NCI-H1417 (cell line): ENCODE results near the gene KLF16.
"Not testable (repeated sequence)": the region's sequence is repeated elsewhere in the genome, so short reads cannot be mapped to it uniquely, and the experiment has no call there.

ENCODE experiments used
- DNase-seq, 3 experiments: peaks; one replicate each; lab custom pipeline; 2025; lab: John Stamatoyannopoulos, UW

The KLF16 gene

DNA sequence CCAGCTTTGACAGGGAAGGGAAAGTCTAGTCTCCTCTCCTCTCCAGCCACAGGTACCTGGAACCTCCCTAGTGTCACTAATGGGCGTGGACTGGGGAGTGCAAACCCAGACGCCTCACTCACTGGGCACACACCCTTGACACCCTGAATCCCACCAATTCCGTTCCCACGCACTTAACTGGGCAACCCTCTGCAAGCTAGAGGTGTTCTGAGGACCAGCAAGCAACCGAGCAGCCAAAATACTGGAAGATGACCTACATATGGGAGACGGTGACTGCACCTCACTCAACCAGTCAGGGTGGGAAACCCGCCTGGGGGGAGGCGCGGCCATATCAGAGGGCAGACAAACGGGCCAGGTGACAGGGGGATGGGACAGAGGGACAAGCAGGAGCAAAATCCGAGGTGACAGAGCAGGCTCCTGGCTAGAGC, 20.9 kb upstream of the KLF16 start:
- no peak for DNase-seq

DNA sequence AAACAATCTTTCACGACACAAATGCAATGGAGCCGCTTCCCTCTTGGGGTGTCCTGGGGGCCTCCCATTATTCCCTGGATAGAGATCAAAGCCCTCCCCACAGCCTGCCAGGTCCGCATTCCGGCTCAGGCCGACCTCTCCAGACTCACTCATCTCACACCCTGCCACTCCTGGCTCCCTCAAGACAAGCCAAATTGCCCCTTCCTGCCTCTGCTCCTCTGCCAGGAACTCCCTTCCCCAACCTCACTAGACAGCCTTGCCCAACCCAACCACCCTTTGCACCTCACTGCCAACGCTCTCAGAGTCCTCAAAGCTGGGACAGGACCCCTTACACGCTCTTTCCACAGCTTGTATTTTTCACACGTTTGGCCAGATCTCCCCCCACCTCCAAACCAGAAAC, 20.4 kb upstream of the KLF16 start:
- DNase-seq, result no peak

DNA sequence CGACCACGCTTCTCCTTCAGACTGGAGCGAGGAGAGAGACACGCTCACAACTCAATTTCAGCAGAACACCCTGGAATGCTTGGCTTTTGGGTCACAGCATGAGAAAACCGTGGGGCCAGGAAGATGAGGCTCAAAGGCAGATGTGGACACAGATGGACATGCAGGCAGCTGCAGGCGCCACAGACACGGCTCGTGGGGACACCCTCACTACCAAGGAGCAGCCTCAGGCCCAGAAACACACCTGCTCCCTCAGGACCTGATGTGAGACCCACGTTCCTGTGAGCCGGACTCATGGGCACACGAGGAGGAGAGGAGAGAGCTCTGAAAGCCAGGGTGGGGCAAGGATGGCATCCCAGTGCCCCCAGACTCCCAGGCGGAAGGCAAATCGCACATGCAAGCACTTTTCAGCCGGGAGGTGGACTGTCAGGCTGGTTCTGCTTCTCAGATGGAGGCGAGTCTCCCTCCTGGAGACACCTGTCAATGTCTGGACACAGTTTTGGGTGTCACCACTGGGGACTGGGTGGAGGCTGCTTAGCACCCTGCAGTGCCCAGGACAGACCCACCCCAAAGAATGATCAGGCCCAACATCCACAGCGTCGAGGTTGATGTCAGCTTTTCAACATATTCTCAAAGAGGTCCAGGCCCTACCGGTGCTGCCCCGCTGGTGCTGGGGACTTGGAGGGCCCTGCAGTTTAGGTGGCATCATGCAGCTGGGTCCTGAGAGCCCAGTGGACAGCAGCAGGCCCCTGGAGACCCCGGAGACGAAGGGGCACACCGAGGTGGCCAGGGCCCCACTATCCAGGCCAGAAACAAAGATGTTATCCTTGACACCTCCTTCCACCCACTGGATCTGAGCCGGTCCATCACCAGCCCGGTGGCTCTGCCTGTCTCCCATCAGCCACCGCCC, 19.7 kb upstream of the KLF16 start:
- DNase-seq, result no peak

DNA sequence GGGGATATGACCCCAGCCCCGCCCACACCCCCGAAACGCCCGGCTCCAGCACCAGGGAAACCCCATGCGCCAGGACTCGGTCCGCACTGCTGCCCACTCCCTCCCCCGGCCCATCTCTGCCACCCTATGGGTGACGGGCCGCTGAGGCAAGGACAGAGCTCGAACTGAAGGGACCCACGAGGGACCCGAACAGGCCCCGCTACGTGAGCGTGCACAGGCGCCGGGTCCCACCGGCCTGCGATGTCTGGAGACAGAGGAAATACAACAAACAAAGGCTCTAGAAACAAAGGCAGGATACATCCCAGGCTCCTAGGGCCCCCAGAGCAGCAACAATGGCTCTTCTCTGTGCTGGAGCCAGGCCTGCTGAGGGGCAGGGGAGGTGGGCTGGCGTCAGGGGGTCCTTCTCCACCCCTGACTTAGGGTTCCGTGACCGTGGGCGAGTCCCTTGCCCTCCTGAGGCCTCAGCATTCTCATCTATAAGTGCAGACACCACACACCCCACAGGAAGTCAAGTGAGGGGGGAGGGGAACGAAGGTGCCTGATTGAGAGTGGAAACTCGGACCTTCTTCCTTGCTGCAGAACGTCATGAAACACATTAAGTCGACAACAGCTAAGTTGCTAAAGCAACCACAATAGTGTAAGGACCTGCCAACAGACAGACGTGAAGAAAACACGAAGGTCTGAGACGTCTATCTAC, 18.9 kb upstream of the KLF16 start:
- DNase-seq, result no peak

DNA sequence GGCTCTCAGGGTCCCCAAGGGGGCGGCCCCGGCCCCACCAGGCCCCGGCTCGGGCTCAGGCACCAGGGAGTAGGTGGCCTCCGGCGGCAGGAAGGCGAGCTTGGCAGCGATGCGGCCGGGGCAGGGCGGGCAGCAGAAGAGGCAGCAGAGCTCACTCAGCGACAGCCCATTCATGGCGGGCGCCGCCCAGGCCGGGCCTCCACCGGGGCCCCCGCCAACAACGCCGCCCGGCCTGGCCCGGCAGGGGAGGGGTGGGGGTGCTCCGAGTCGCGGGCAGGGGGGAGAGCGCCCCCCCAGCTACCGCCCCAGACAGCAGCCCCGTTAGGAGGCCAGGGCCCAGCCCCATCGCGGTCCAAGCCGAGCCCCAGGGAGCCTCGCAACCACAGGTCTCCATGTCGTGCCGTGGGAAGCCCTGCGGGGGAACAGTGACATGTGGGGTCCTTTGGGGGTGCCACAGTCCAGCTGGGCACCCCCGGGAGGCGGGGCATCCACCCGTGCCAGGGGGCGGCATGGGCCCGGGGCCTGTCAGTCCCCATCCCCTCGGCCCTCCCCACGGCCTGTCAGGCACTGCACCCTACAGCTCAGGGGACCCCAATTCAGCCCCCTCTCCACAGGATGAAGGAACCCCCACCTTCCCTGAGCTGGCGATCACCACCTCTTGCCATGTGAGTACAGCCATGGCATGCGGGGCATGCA, 18.2 kb upstream of the KLF16 start:
- not testable (repeated sequence) for DNase-seq

DNA sequence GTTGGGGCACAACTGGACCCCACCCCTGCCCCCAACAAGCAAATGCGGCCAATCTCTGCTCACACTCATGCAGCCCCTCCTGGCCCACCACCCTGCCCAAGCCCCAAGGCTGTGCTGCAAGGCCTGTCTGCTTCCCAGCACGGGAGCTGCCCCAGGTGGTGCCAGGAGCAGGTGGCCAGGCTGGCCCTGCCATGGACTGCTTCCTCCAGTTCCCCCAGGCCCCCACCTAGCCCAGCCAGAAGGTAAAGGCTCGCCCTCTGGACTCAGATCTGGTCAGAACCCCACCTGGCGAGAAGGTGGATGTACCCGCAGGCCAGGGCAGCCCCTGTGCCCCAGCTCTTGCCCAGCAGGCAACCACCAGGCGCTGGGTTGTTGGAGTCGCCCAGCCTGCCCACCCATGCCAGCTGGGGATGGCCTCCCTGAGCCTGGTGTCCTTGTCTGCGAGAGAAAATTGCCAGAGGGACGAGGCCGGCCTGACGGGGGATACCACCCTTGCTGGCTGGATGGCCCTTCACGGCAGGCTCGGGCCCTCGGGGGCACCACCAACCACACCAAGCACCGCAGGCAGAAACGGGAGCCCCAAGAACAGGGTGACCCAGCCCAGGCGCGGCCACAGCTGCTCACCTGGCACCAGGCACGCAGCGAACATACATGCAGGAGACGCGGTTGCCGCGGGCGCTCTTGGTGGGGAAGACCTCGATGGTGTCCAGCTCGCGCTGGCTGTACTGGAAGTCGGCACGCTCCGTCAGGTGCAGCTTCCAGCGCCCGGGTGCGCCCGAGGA, 17.4 kb upstream of the KLF16 start:
- DNase-seq, result no peak

DNA sequence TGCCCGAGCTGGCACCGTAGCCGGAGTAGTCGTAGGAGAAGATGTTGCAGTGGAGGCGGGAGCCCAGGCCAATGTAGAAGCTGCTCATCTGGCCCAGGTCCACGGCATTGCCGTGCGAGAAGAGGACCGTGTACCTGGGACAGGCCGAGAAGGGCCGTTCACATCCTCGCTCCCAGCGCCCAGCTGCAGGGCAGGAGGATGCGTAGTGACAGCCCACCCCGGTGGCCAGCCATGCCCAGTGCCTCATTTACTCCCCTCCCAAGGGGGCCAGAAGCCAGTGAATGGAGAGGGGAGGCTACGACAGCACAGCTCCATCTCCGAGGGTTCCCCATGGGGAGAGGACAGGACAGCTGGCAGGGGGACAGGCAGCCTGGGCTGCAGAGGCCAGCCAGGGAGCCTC, 16.6 kb upstream of the KLF16 start:
- not testable (repeated sequence) for DNase-seq

DNA sequence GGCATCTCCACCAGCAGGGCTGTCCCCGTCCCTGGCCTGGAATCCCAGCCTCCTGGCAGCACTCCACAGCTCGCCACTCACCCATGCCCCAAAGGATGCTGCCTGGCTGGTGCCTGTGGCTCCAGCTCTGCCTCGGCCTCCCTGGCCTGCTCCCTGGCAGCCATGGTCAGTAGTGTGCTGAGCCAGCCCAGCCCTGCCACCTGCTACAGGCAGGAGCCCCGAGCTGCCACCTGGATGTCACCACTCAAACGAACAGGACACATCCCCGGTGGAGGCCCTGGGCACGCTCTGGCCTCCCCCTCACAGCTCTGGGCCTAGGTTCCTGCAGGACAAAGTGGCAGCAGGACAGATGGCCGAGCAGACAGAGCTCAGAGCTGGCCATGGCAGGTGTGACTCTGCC, 15.2 kb upstream of the KLF16 start:
- not testable (repeated sequence) for DNase-seq

DNA sequence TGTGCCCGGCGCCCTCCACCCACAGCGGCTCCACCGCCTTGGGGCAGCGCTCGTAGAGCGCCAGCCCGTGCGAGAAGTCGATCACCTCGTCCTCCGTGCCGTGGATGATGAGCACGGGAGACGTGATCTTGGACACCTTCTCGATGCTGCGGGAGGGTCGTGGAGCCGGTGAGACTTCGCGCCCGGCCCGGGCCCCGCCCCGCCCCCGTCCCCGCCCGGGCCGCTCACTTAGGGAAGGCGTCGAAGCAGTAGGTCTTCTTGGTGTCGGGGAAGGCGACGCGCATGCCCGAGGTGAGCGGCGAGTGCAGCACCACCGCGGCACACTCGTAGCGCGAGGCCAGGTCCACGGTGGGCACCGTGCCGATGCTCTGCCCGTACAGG, 13.9 kb upstream of the KLF16 start:
- DNase-seq, result not testable (repeated sequence)

DNA sequence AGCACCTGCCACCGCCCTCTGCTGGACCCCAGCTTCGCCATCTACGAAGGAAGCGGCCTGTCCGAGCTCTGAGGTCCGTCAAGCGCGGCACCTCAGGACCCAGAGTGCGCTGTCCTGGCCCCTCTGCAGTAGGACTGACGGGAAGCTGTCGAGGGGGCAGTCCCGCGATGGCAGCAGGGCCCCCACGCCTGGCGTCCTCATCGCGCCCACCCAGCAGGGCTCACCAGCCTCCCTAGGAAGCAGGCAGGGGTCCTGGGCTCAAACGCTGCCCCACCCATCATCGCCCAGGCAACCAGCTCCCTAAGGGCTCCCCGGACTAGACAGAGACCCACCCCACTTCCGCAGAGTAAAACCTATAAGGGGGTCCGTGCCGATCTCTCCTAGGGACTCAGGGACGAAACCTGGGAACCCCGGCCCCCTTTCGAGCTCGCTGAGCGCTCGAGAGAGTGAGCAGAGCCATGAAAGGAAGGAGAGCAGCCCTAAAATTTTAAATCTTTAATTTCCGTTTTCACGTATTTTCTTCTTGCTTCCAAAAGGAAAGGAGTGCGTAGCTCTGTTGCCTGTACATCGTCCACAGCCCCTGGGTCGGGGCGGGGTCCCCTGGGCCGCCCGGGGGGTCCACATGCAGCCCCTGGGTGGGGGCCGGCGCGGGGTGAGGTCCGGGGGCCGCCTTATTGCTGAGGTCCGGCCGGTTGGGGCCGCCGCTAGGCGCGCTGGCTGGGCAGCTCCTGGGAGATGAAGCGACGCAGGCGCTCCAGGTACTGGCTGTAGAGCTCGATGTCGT, 13.3 kb upstream of the KLF16 start:
- DNase-seq, result not testable (repeated sequence)

DNA sequence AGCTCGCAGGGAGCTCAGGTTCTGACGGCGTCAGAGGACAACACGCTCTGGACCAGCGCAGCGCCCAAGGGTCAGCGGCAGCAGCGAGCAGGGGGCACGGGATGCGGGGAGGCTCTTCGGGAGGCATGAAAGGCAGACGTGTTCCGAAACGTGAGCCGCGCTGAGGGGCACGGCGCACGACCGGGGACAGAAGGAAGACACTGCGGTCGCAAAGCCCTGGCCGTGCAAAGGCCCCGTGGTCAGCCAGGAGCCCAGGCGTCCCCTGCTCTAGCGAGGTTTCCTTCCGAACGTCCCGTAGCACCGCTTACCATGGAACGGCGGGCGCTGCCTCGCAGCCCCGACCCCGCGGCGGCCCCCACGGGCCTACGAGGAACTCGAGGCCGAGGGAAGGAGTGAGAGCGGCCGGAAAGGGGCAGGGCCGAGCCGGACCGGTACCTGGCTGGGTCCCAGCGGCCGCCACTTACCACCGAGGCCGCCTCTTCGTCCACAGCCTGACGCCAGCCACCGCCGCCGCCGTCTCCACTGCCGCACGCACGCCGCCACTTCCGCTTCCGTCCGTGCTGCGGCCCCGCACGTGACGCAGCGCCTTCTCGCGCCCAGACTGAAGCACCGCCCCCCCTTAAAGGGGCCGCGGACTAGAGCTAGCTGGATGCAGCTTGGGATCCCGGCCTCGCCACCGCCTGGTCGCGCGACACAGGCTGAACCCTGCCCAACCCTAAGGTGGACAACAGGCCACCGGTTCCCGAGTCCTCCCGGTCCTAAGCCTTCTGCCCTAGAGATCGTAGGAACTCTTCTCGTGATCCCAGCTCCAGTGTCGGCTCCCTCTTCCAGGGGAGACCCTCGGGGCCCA, 12.5 kb upstream of the KLF16 start:
- peak; percentile 90 to 95 (median 93) for DNase-seq

DNA sequence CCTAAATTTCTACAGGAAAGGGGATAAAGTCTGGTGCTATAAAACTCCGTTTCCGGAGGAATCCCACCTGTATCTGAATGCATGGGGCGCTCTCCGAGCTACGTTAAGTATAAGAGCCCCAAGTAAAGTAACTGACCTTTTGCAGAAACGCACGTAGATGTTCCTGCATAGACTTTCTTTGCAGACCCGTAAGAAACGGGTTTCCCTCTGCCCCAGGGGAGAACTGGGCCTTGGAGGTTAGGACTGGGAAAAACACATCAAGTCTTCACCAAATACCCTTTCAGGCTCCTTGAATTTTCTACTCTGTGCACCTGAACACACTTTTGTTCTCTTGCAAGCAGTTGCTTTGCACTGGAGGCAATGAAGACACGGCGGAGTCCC, 11.9 kb upstream of the KLF16 start:
- DNase-seq, result peak in 1 of 3 experiments; percentile 61

DNA sequence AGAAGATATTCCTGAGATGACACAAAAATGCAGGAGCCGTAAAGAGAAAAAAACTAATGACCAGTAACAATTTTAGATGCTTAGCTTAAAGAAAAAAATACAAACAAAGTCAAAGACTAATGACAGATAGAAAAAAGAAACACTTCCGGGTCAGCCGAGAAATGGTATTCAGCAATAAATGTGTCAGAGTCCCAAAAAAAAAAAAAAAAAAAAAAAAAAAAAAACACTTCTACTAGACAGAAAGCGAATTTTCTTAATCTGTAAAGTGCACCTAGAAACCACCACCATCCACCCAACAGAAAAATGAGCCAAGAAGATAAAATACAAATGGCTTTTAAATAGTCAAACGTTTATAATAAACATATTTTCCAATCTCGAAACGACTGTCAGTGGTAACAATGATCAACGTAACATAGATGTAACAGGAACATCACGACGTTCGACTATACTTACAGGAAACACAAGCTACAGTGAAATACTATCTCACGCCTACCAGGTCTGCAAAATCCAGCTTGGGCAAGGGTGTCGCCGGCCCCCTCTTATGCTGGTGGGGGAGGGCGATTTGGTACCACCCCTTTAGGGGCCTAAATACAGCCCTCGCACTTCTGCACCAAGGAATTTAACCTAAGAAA, 11.3 kb upstream of the KLF16 start:
- peak in 1 of 3 experiments; percentile 42 for DNase-seq

DNA sequence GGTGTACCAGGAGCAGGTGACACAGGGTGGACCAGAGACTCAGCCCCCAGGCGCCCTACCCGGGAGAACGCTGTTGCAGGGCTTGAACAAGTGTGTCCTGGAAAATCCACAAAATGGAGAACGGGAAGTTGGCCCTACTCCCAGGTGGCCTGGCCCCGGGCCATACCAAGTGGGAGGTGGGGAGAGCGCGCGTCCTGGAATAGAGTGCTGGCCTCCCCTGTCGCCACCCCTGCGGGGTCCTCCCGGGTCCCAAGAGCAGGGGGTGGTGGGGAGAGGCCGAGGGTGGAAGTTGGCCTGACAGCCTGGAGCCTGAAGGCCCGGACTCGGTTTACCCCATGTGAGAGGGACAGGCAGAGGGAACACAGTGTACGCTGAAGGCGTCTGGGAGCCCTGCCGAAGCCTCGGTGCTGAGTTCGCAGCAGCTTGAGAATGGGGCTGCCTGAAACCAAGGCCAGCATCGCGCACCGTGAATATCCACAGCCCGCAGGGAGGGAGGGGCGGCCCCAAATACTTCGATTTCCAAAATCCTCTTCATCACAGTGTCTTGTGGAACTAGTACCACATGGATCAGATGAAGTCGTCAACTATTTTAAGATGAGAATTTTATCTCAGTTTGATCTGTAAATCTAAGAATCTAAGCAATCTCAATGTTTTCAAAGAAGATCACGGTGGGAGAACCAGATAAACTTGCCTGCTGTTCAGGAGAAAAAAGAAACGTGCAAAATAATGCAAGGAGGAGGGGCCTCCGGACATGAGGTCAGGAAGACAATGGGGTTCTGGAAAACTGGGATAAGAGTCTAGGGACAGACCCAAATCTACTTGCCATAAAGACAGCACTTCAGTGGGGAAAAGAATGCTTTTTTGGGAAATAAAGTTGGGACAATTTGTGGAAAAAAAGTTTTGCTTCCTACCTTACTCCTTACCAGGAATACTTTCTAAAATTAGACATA, 10.4 kb upstream of the KLF16 start:
- no peak for DNase-seq

DNA sequence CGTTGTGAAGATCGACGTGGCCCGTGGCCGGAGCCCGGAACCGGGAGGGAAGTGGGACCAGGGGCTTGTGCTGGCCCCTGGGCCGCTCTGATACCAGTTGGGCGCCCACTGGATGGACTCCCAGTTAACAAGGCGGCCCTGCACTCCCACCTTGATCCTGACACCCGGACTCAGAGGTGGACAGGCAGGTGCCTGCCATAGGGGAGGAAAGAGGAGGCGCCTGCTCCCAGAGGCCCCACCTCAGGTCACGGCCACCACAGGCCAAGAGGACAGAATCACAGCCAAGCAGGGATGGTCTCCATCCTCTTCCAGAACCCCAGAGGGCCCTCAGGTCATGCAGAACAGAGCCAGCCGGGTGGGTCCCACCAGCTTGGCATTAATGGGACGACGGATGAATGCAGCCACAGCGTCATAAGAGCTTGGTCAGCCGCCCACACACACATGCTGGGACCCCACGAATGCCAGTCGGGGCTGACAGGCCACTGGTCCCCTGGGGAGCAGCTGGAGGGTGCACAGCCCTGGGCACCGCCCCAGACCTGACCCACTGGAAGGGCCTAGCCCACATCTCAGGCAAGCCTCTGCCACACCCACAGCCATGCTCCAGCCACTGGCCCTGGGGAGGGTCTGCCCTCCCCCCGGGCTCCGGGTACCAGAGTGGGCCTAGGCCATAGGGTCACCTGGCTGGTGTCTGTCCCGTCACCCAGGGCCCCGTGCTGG, 9.6 kb upstream of the KLF16 start:
- no peak for DNase-seq

DNA sequence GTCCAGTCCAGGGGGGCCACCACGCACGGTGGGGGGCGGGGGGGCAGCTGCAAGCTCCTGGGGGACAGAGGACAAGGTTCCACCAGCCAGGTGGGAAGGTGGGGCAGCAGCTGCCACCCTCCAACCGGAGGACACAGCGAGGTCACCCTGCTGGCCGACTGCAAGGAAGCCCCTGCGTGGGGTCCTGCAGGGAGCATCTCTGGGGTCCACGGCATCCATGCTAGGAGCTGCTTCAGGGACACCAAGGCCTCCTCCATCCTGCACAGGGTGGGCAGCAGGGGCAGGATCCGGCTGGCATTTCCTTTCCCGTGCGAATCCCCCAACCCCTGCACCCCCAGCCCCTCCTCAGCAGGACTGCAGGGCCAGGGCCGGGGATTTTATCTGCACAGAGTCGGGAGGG, 8.3 kb upstream of the KLF16 start:
- DNase-seq, result no peak

DNA sequence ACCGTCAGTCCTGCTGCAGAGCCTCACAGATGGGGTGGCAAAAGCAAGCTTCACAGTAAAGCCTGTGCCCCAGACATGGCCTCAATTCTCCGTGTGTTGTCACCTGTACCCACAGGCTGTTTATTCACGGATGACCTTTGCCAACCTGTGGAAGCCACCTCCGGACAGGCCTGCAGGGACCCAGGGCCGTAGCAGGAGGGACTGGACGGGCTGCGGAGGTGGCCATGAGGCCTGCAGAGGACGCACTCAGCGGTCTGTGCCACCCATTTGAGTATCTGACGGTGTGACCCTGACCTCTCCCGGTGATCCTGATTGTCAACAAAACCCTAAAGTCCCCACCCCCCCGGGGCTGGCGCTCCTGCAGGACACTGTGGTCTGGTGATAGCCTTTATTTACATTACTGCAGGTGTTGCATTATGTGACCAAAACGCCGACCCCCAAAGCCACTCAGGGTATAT, 7.8 kb upstream of the KLF16 start:
- peak in 1 of 3 experiments; percentile 24 for DNase-seq

DNA sequence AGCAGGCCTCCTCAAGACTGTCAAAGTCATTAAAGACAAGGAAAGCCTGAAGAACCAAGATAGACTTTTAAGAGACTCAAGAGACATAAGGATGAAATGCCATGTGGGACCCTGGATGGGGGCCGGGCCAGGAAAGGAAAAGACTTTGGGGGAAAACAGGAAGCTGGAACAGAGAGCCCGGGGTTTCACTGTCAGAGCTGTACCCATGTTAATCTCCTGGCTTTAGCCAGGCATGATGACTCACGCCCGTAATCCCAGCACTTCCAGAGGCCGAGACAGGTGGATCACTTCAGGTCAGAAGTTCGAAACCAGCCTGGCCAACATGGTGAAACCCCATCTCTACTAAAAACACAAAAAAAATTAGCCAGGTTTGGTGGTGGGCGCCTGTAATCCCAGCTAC, 5.6 kb upstream of the KLF16 start:
- DNase-seq, result no peak
